ENCODE measurements around the gene MARVELD3.

DNA sequence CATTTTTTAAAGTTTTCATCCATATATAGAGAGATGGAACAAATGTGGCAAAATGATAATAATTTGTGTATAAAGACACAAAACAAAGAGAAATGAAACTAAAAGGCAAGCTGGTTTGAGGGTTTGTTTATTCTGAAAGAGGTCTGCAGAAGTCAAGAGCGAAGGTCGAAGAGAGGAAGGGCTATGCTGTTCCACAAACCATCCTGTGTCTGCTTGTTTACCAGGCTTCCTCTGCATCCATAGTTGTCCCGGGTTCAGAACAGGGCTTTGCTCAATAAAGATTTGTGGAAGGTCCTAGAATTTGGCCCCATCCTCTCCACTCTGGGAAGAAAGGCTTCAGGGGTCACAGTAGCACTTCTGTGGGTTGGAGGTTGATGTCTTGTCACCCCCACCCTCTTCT is 2.4 kb upstream of the MARVELD3 start:
- TF ChIP-seq, protein P1, sequence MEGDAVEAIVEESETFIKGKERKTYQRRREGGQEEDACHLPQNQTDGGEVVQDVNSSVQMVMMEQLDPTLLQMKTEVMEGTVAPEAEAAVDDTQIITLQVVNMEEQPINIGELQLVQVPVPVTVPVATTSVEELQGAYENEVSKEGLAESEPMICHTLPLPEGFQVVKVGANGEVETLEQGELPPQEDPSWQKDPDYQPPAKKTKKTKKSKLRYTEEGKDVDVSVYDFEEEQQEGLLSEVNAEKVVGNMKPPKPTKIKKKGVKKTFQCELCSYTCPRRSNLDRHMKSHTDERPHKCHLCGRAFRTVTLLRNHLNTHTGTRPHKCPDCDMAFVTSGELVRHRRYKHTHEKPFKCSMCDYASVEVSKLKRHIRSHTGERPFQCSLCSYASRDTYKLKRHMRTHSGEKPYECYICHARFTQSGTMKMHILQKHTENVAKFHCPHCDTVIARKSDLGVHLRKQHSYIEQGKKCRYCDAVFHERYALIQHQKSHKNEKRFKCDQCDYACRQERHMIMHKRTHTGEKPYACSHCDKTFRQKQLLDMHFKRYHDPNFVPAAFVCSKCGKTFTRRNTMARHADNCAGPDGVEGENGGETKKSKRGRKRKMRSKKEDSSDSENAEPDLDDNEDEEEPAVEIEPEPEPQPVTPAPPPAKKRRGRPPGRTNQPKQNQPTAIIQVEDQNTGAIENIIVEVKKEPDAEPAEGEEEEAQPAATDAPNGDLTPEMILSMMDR (IDR thresholded peaks at IDR 0.05) = no peak
- TF ChIP-seq POLR2A (IDR thresholded peaks at IDR 0.05) = no peak
- no peak for TF ChIP-seq POLR2AphosphoS5 (IDR thresholded peaks at IDR 0.05)
